ENCODE results near the gene ZNF775.

The ZNF775 gene

GRCh38 chr7:150340024-150340749 is 38.9 kb upstream of the ZNF775 start:
- peak overlapping the region; percentile 34 for H3K4me3 ChIP-seq (ENCODE audit: low read depth, low read length)
- TF ChIP-seq CTCF (conservative IDR thresholded peaks at IDR 0.05; ENCODE audit: low read depth, low read length) = no peak
- DNase-seq (ENCODE audit: low read depth) = peak; percentile 37

DNA sequence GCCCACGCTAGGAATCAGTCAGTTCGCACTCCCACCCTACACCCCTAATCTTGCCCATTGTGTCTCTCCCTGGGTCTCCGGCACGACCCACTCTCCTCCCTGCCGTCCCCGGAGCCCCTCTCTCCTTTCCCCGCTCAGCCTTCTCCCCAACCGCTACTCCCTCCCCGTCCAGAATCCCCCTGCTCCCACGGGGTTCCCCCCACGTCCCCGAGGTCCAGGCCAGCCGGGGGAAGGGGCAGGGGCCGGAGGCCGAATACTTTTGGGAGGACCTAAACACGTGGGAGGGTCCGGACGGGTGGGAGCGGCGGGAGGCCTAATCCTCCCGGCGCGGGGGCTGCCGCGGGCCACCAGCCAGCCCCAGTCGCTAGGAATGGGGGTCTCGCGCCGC is 38.3 kb upstream of the ZNF775 start:
- no peak for TF ChIP-seq CTCF (conservative IDR thresholded peaks at IDR 0.05; ENCODE audit: low read depth, low read length)
- H3K4me3 ChIP-seq (ENCODE audit: low read depth, low read length) = peak overlapping the region; percentile 48
- DNase-seq (ENCODE audit: low read depth) = no peak

DNA sequence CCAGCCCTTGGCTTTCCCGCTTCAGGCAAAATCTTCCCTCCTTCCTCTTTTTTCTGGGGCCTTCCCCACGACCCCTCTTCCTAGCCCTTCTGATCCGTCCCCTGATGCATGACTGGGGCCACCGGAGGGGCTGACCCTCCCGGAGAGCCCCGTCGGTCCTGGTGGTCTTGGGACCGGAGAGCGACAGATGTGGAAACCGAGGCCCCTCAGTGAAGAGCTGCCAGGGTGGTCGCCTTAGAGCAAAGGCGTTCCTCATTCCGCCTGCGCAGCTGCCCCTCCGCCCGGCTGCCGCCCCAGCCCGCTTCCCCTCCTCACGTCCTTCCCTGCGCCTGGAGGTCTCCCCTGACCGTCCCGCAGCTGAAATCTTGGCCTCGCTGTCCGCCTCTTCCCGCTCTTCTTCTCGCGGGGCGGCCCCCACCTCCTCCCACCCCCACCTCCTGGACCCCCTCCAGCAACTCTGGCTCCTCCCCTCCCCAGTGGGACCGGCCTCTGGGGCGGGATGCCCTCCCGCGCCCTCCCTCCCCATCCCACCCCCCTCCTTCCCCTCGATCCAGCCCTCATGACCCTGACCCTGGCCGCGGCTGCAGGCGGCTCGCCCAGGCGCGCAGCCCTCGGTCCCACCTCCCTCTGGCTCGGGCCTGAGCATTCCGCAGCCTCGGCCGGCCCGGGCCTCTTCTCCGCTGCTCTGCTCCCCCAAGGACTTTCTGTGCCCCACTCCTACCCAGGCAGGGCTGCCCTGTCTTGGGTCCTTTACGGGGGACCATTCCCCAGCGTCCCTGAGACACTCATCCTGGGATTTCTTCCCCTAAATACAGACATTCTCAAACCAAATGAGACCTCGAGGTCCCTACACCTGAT is 37.6 kb upstream of the ZNF775 start, which contains the start of gene RARRES2:
TSS of gene RARRES2 (minus strand) at position 367 of the 858 bp plus-strand sequence. CDS start 1,020 bp downstream, outside the sequence.
- no peak for TF ChIP-seq CTCF (conservative IDR thresholded peaks at IDR 0.05; ENCODE audit: low read depth, low read length)
- peak; percentile 29 for DNase-seq (ENCODE audit: low read depth)
- peak within 1 kb of the TSS; percentile 48 for H3K4me3 ChIP-seq (ENCODE audit: low read depth, low read length)

- no peak overlapping the region for H3K4me3 ChIP-seq (ENCODE audit: low read depth, low read length)
Measured at GRCh38 chr7:150342121-150342408, 37.1 kb upstream of the ZNF775 start.

GRCh38 chr7:150343225-150343624 is 35.9 kb upstream of the ZNF775 start:
- no peak overlapping the region for H3K4me3 ChIP-seq (ENCODE audit: low read depth, low read length)
- DNase-seq (ENCODE audit: low read depth) = no peak
- no peak for TF ChIP-seq CTCF (conservative IDR thresholded peaks at IDR 0.05; ENCODE audit: low read depth, low read length)

More at GRCh38 chr7:150342121-150342408, 37.1 kb upstream of the ZNF775 start:
- no peak for TF ChIP-seq CTCF (conservative IDR thresholded peaks at IDR 0.05; ENCODE audit: low read depth, low read length)
- no peak for DNase-seq (ENCODE audit: low read depth)

DNA sequence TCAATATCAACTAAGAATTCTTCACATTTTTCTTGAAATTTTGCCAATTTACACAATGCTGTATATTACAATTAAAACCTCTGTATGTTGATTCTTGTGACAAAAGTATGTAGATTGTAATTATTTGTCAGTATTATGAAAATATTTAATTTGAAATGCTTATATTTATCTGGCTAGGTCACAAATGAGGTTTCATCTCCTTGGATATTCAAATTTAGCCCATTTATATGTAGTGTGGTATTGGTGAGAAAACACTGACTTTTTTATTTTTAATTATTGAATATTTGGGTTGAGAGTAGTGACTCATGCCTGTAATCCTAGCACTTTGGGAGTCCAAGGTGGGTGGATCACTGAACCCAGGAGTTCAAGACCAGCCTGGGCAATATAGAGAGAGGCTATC is 34.8 kb upstream of the ZNF775 start:
- no peak for TF ChIP-seq CTCF (conservative IDR thresholded peaks at IDR 0.05; ENCODE audit: low read depth, low read length)
- no peak overlapping the region for H3K4me3 ChIP-seq (ENCODE audit: low read depth, low read length)
- no peak for DNase-seq (ENCODE audit: low read depth)

Measured in choroid plexus epithelial cell (primary cell).